ENCODE data around the gene EXD1.
"Not testable (repeated sequence)": the region's sequence is repeated elsewhere in the genome, so short reads cannot be mapped to it uniquely, and the experiment has no call there.

Gene EXD1

GRCh38 chr15:41148065-41148464 lies 82.5 kb downstream of the EXD1 start:
- no peak for FAIRE-seq
- no peak for DNase-seq (ENCODE audit: low spot score)

- FAIRE-seq = no peak
- no peak for DNase-seq (ENCODE audit: low spot score)
These were observed 90.9 kb downstream of the EXD1 start for GRCh38 chr15:41139619-41140018.

- not testable (repeated sequence) for FAIRE-seq; DNase-seq (ENCODE audit: low spot score)
These were observed 91.4 kb downstream of the EXD1 start for GRCh38 chr15:41139112-41139511.

- not testable (repeated sequence) for DNase-seq (ENCODE audit: low spot score); FAIRE-seq
These were observed 95.0 kb downstream of the EXD1 start for GRCh38 chr15:41135580-41135979.

- FAIRE-seq = no peak
- DNase-seq (ENCODE audit: low spot score) = no peak
These were observed 97.1 kb downstream of the EXD1 start for GRCh38 chr15:41133454-41133853.

All from urothelium cell line (cell line).